Measurements from ENCODE around the gene ARHGAP28.

ARHGAP28 gene

GRCh38 chr18:6729247-6730091 is at the start of gene ARHGAP28:
Gene ARHGAP28 (plus strand): TSS chr18:6729716. CDS start chr18:6729822, 106 bp downstream.
- no peak for DNase-seq

GRCh38 chr18:6681331-6681875 is 48.1 kb upstream of the ARHGAP28 start:
- DNase-seq = no peak

- no peak for DNase-seq
Measured at GRCh38 chr18:6682437-6683111, 46.9 kb upstream of the ARHGAP28 start.

- DNase-seq = no peak
Measured at GRCh38 chr18:6683112-6683876, 46.2 kb upstream of the ARHGAP28 start.

- DNase-seq = no peak
Measured at GRCh38 chr18:6687676-6688075, 41.8 kb upstream of the ARHGAP28 start.

- no peak for DNase-seq
Measured at GRCh38 chr18:6708890-6709289, 20.6 kb upstream of the ARHGAP28 start.

- no peak for DNase-seq
Measured at GRCh38 chr18:6711467-6711866, 18.0 kb upstream of the ARHGAP28 start.

- DNase-seq = no peak
Measured at GRCh38 chr18:6712401-6712800, 17.1 kb upstream of the ARHGAP28 start.

- DNase-seq = no peak
Measured at GRCh38 chr18:6714010-6714409, 15.5 kb upstream of the ARHGAP28 start.

GRCh38 chr18:6718267-6718666 is 11.2 kb upstream of the ARHGAP28 start:
- DNase-seq = no peak

- DNase-seq = no peak
Measured at GRCh38 chr18:6719098-6719846, 10.2 kb upstream of the ARHGAP28 start.

- no peak for DNase-seq
Measured at GRCh38 chr18:6719910-6720683, 9.4 kb upstream of the ARHGAP28 start.

GRCh38 chr18:6721755-6722154 is 7.8 kb upstream of the ARHGAP28 start:
- DNase-seq = no peak

- no peak for DNase-seq
Measured at GRCh38 chr18:6722690-6723089, 6.8 kb upstream of the ARHGAP28 start.

GRCh38 chr18:6724331-6724730 is 5.2 kb upstream of the ARHGAP28 start:
- no peak for DNase-seq

GRCh38 chr18:6728331-6728730 is 1.2 kb upstream of the ARHGAP28 start:
- no peak for DNase-seq

- no peak for DNase-seq
Measured at GRCh38 chr18:6728809-6729246, 688 bp upstream of the ARHGAP28 start.

GRCh38 chr18:6730416-6731221 is 1.1 kb downstream of the ARHGAP28 start:
- DNase-seq = no peak

- no peak for DNase-seq
Measured at GRCh38 chr18:6731222-6731596, 1.7 kb downstream of the ARHGAP28 start.

- no peak for DNase-seq
Measured at GRCh38 chr18:6732952-6733351, 3.4 kb downstream of the ARHGAP28 start.

- DNase-seq = no peak
Measured at GRCh38 chr18:6733758-6734157, 4.2 kb downstream of the ARHGAP28 start.
